ENCODE results near the gene ST6GALNAC3.

DNA sequence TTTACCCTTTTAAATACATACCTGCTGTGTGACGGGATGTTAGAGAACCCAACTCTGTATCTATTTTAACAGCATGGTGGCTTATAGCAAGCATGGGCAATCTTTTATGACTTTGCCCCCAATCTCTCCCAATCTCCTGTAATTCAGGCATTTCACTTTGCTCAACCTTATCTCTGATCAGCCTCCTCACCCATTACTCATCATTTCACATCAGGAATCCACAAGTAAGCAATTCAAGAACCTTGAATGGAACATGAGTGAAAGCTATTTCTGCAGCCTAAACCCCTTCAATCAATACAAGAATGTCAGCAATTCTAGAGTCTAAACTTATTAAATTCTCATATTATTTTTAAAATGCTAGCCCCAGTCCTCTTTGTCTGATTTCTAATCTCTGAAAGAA is 199.8 kb downstream of the ST6GALNAC3 start:
- TF ChIP-seq CTCF (IDR thresholded peaks at IDR 0.05) (no peak), EZH2 (IDR thresholded peaks at IDR 0.05) (no peak), EZH2phosphoT487 (IDR thresholded peaks at IDR 0.05) (no peak)
